ENCODE measurements around the gene TBC1D22A. TPM values are rescaled to one million over a fixed set of nuclear protein-coding genes. Genes with fewer than 3 reads are reported as not detected.

Gene TBC1D22A
- polyA plus RNA-seq, 1 donor (not counting 4 experiments of a cell fraction or from before 2014, with no cell fraction given): 20.9 TPM

DNA sequence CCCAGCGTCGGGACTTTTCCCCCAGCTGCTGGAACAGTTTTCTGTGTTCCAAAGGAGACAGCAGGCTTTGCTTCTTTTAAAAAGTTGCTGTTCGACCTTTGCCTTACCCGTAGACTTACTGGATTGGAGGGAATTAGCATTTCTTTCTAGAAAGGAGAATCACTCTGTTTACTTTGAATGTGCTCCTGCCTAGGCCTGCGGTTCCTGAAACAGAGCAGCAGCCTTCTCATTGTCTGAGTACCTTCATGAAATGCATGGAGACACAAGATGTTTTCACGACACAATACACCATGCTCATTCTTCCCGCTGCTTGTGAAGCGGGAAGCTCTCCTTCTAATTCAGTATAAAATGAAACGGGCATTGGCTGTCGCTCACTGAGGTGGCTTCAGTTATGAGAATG lies 196.2 kb downstream of the TBC1D22A start:
- no peak for DNase-seq (ENCODE audit: low read depth, low spot score)
- Histone ChIP-seq H4K20me1 (ENCODE audit: control insufficient read depth, extremely low read depth, insufficient read depth, low read length) (no peaks in the 10 kb centered on the region), H3K79me2 (ENCODE audit: control insufficient read depth, insufficient read depth, low read length) (peaks cover 1% of the 10 kb centered on the region), H3K4me2 (ENCODE audit: control insufficient read depth, extremely low read depth, insufficient read depth, low read depth, low read length) (no peak overlapping the region), H3K4me3 (ENCODE audit: control insufficient read depth in 2 of 3, extremely low read depth in 1 of 3, insufficient read depth in 2 of 3, low read depth in 1 of 3, low read length in 3 of 3) (no peak overlapping the region), H3K36me3 (ENCODE audit: control insufficient read depth in 2 of 2, extremely low read depth in 1 of 2, insufficient read depth in 2 of 2, low read length in 2 of 2) (peaks cover 0 to 2% of the 10 kb centered on the region in 2 experiments), H3K27ac (ENCODE audit: control insufficient read depth, insufficient read depth, low read length) (no peak overlapping the region), H3K27me3 (ENCODE audit: control insufficient read depth, extremely low read depth, insufficient read depth, low read length) (no peaks in the 10 kb centered on the region), H3K4me1 (ENCODE audit: control insufficient read depth, extremely low read depth, insufficient read depth, low read length) (no peaks in the 10 kb centered on the region), H2AFZ (ENCODE audit: control insufficient read depth, low read length) (no peak overlapping the region), H3K9ac (ENCODE audit: control insufficient read depth, extremely low read depth, insufficient read depth, low read length) (no peak overlapping the region), H3K9me3 (ENCODE audit: control insufficient read depth, low read depth, low read length) (no peaks in the 10 kb centered on the region), H3K9me1 (ENCODE audit: control insufficient read depth, extremely low read depth, insufficient read depth, low read length) (no peaks in the 10 kb centered on the region)
- TF ChIP-seq EZH2 (IDR thresholded peaks at IDR 0.05; ENCODE audit: low read length): no peak
- TF ChIP-seq, protein P1, sequence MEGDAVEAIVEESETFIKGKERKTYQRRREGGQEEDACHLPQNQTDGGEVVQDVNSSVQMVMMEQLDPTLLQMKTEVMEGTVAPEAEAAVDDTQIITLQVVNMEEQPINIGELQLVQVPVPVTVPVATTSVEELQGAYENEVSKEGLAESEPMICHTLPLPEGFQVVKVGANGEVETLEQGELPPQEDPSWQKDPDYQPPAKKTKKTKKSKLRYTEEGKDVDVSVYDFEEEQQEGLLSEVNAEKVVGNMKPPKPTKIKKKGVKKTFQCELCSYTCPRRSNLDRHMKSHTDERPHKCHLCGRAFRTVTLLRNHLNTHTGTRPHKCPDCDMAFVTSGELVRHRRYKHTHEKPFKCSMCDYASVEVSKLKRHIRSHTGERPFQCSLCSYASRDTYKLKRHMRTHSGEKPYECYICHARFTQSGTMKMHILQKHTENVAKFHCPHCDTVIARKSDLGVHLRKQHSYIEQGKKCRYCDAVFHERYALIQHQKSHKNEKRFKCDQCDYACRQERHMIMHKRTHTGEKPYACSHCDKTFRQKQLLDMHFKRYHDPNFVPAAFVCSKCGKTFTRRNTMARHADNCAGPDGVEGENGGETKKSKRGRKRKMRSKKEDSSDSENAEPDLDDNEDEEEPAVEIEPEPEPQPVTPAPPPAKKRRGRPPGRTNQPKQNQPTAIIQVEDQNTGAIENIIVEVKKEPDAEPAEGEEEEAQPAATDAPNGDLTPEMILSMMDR (optimal IDR thresholded peaks at IDR 0.05 in 1 of 3, IDR thresholded peaks at IDR 0.05 in 1 of 3, conservative IDR thresholded peaks at IDR 0.05 in 1 of 3; ENCODE audit: extremely low read depth in 1 of 3, insufficient read depth in 2 of 3, low read length in 3 of 3): no peak
- FAIRE-seq: no peak
- dilution Hi-C loops (cut with MboI; ENCODE audit: extremely low pct_ligation_motif_present, low sequenced_read_pairs): no loop called here

DNA sequence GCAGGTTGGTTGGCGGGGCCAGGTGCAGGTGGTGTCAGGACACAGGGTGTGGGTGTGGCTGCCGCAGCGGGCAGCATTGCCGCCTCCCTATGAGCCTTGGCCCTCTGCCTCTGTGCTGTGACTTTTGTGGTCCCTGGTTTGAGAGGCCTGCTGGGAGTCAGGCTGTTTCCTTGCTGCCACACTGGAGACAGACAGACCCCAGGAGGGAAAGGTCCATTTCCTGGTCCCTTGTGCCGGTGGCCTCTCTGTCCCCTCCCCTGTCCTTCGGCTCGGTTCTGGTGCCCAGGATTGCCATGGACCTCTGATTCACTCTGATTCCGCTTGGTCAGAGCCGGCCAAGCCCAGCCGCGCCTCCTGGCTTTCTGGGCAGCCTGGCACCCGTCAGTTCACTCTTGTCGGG lies 196.9 kb downstream of the TBC1D22A start:
- dilution Hi-C loops (cut with MboI; ENCODE audit: extremely low pct_ligation_motif_present, low sequenced_read_pairs): no loop called here
- Histone ChIP-seq H3K4me1 (ENCODE audit: control insufficient read depth, extremely low read depth, insufficient read depth, low read length) (no peaks in the 10 kb centered on the region), H3K4me2 (ENCODE audit: control insufficient read depth, extremely low read depth, insufficient read depth, low read depth, low read length) (no peak overlapping the region), H2AFZ (ENCODE audit: control insufficient read depth, low read length) (no peak overlapping the region), H3K27me3 (ENCODE audit: control insufficient read depth, extremely low read depth, insufficient read depth, low read length) (no peaks in the 10 kb centered on the region), H3K9ac (ENCODE audit: control insufficient read depth, extremely low read depth, insufficient read depth, low read length) (no peak overlapping the region), H3K9me3 (ENCODE audit: control insufficient read depth, low read depth, low read length) (no peaks in the 10 kb centered on the region), H3K4me3 (ENCODE audit: control insufficient read depth in 2 of 3, extremely low read depth in 1 of 3, insufficient read depth in 2 of 3, low read depth in 1 of 3, low read length in 3 of 3) (no peak overlapping the region), H4K20me1 (ENCODE audit: control insufficient read depth, extremely low read depth, insufficient read depth, low read length) (peaks cover 2% of the 10 kb centered on the region), H3K36me3 (ENCODE audit: control insufficient read depth in 2 of 2, extremely low read depth in 1 of 2, insufficient read depth in 2 of 2, low read length in 2 of 2) (peaks cover 0 to 2% of the 10 kb centered on the region in 2 experiments), H3K9me1 (ENCODE audit: control insufficient read depth, extremely low read depth, insufficient read depth, low read length) (no peaks in the 10 kb centered on the region), H3K79me2 (ENCODE audit: control insufficient read depth, insufficient read depth, low read length) (no peaks in the 10 kb centered on the region), H3K27ac (ENCODE audit: control insufficient read depth, insufficient read depth, low read length) (no peak overlapping the region)
- FAIRE-seq: no peak
- TF ChIP-seq EZH2 (IDR thresholded peaks at IDR 0.05; ENCODE audit: low read length): no peak
- TF ChIP-seq, protein P1 (optimal IDR thresholded peaks at IDR 0.05 in 1 of 3, IDR thresholded peaks at IDR 0.05 in 1 of 3, conservative IDR thresholded peaks at IDR 0.05 in 1 of 3; ENCODE audit: extremely low read depth in 1 of 3, insufficient read depth in 2 of 3, low read length in 3 of 3): no peak
- no peak for DNase-seq (ENCODE audit: low read depth, low spot score)

Measured in keratinocyte (primary cell).